IMR-90 (cell line): ENCODE measurements around the gene SLC37A1. TPM values are rescaled to one million over a fixed set of nuclear protein-coding genes. Genes with fewer than 3 reads are reported as not detected.

ENCODE experiments used
- ATAC-seq: fragments of 200-7000 bp; cut with Tn5 transposase; 2 replicates; pipeline ENCODE4 v1.9.1; 2020; ENCODE audit warnings: low read depth, mild to moderate bottlenecking, moderate library complexity
- BruUV-seq: library from RNA; stranded (reverse); fragments of 400-500 nt; replicated peaks from 2 replicates; lab custom pipeline; 2021; lab: Mats Ljungman, UMichigan
- CTCF ChIA-PET: fragments of 300-600 bp; formaldehyde crosslinking; extraction: SDS; loops from one replicate; lab custom pipeline; 2021; ENCODE audit warnings: antibody characterized with exemption; lab: Yijun Ruan, JAX
- POLR2A ChIA-PET: fragments of 300-600 bp; sonication (Branson Sonifier 250); formaldehyde crosslinking; loops from one replicate; lab custom pipeline; 2022; ENCODE audit warnings: antibody characterized with exemption; ENCODE audit not compliant: unreplicated experiment; lab: Charles Lee
- DNase-seq: peaks from one replicate; pipeline ENCODE4 v3.0.0; 2013
- H2AFZ ChIP-seq: replicated peaks from 2 replicates; pipeline ENCODE3; 2013; ENCODE audit warnings: low read length, mild to moderate bottlenecking; ENCODE audit not compliant: poor library complexity
- H2AK5ac ChIP-seq: 2 replicates; pipeline ENCODE4 v1.6.1; 2013; ENCODE audit warnings: low read depth, low read length, inconsistent platforms
- H2AK9ac ChIP-seq: replicated peaks from 2 replicates; pipeline ENCODE3; 2013; ENCODE audit warnings: mild to moderate bottlenecking, low read depth, low read length, moderate library complexity; ENCODE audit not compliant: poor library complexity
- H2BK120ac ChIP-seq: 2 replicates; pipeline ENCODE4 v1.6.1; 2013; ENCODE audit warnings: low read depth, low read length, inconsistent platforms
- H2BK15ac ChIP-seq: 3 replicates; pipeline ENCODE4 v1.6.1; 2013; ENCODE audit warnings: low read depth, low read length, inconsistent platforms
- H2BK20ac ChIP-seq: 2 replicates; pipeline ENCODE4 v1.6.1; 2013; ENCODE audit warnings: low read depth, mild to moderate bottlenecking, inconsistent platforms, low read length, moderate library complexity
- H2BK5ac ChIP-seq: 2 replicates; pipeline ENCODE4 v1.6.1; 2013; ENCODE audit warnings: mild to moderate bottlenecking, low read depth, low read length, inconsistent platforms; ENCODE audit not compliant: poor library complexity, severe bottlenecking
- H3K14ac ChIP-seq: replicated peaks from 2 replicates; pipeline ENCODE4 v1.6.1; 2013; ENCODE audit warnings: low read depth, low read length, inconsistent platforms
- H3K18ac ChIP-seq: 2 replicates; pipeline ENCODE4 v1.6.1; 2013; ENCODE audit warnings: low read depth, low read length, control low read depth
- H3K23ac ChIP-seq: 2 replicates; pipeline ENCODE4 v1.6.1; 2013; ENCODE audit warnings: low read depth, low read length, inconsistent platforms
- H3K27ac ChIP-seq: 2 replicates; pipeline ENCODE4 v1.5.1; 2013; ENCODE audit warnings: mild to moderate bottlenecking, control low read depth, low read length; ENCODE audit not compliant: insufficient read depth
- H3K27me3 ChIP-seq: 2 replicates; pipeline ENCODE4 v1.6.1; 2013; ENCODE audit warnings: low read length; ENCODE audit not compliant: control insufficient read depth, insufficient read depth
- H3K36me3 ChIP-seq: 2 replicates; pipeline ENCODE4 v1.6.1; 2013; ENCODE audit warnings: low read length, mixed read lengths; ENCODE audit not compliant: control insufficient read depth, insufficient read depth
- H3K4ac ChIP-seq: 2 replicates; pipeline ENCODE4 v1.6.1; 2013; ENCODE audit warnings: low read depth, low read length, inconsistent platforms
- H3K4me1 ChIP-seq: 2 replicates; pipeline ENCODE4 v1.6.1; 2013; ENCODE audit warnings: low read length, mixed read lengths; ENCODE audit not compliant: control insufficient read depth, insufficient read depth
- H3K4me2 ChIP-seq: 2 replicates; pipeline ENCODE4 v1.6.1; 2013; ENCODE audit warnings: low read depth, mild to moderate bottlenecking, control low read depth, low read length, moderate library complexity
- H3K4me3 ChIP-seq: 2 replicates; pipeline ENCODE4 v1.5.1; 2013; ENCODE audit warnings: low read depth, mild to moderate bottlenecking, control low read depth, low read length, moderate library complexity; ENCODE audit not compliant: insufficient read depth
- H3K56ac ChIP-seq: 2 replicates; pipeline ENCODE4 v1.6.1; 2013; ENCODE audit warnings: low read length, inconsistent platforms; ENCODE audit not compliant: insufficient read depth; ENCODE audit errors: extremely low read depth
- H3K79me1 ChIP-seq, 2 experiments: 2 replicates each; pipeline ENCODE4 v1.6.1; 2013; ENCODE audit warnings: low read length in 2 of 2, inconsistent platforms in 1 of 2, low read depth in 1 of 2
- H3K9ac ChIP-seq: 2 replicates; pipeline ENCODE4 v1.6.1; 2013; ENCODE audit warnings: low read depth, low read length, control low read depth
- H3K9me1 ChIP-seq: 2 replicates; pipeline ENCODE4 v1.6.1; 2013; ENCODE audit warnings: low read length, inconsistent platforms; ENCODE audit not compliant: insufficient read depth
- H3K9me3 ChIP-seq: 2 replicates; pipeline ENCODE4 v1.6.1; 2013; ENCODE audit warnings: low read length; ENCODE audit not compliant: control insufficient read depth, insufficient read depth
- H4K20me1 ChIP-seq: 2 replicates; pipeline ENCODE4 v1.6.1; 2013; ENCODE audit warnings: low read length, inconsistent platforms; ENCODE audit not compliant: insufficient read depth
- H4K5ac ChIP-seq: 2 replicates; pipeline ENCODE4 v1.6.1; 2013; ENCODE audit warnings: mild to moderate bottlenecking, low read depth, low read length, control low read depth
- H4K8ac ChIP-seq, 2 experiments: 2 replicates each; pipeline ENCODE4 v1.6.1; 2013; ENCODE audit warnings: low read depth in 2 of 2, low read length in 2 of 2, control low read depth in 1 of 2, inconsistent platforms in 1 of 2
- H4K91ac ChIP-seq: 2 replicates; pipeline ENCODE4 v1.6.1; 2013; ENCODE audit warnings: low read depth, low read length, inconsistent platforms; ENCODE audit not compliant: insufficient read depth
- BHLHE40 ChIP-seq: fragments of 150-350 bp; IDR thresholded peaks from 2 replicates; pipeline ENCODE4 v1.6.1; 2016; ENCODE audit warnings: mild to moderate bottlenecking, low read depth, low read length
- CEBPB ChIP-seq: IDR thresholded peaks from 2 replicates; pipeline ENCODE4 v1.6.1; 2012; ENCODE audit warnings: low read depth, low read length, improper control_type of control experiment
- CHD1 ChIP-seq: IDR thresholded peaks from 2 replicates; pipeline ENCODE4 v1.6.1; 2012; ENCODE audit warnings: low read depth, low read length, improper control_type of control experiment
- FOS ChIP-seq: fragments of 150-350 bp; IDR thresholded peaks from 2 replicates; pipeline ENCODE4 v1.6.1; 2016; ENCODE audit warnings: low read depth, low read length
- MAFK ChIP-seq: IDR thresholded peaks from 2 replicates; pipeline ENCODE4 v1.6.1; 2012; ENCODE audit warnings: low read depth, low read length, improper control_type of control experiment
- MAZ ChIP-seq: IDR thresholded peaks from 2 replicates; pipeline ENCODE4 v1.6.1; 2012; ENCODE audit warnings: low read depth, mild to moderate bottlenecking, low read length, improper control_type of control experiment, moderate library complexity, borderline replicate concordance
- MXI1 ChIP-seq: IDR thresholded peaks from 2 replicates; pipeline ENCODE4 v1.6.1; 2012; ENCODE audit warnings: low read depth, mild to moderate bottlenecking, low read length, moderate library complexity, borderline replicate concordance
- NFE2L2 ChIP-seq: fragments of 150-350 bp; IDR thresholded peaks from 2 replicates; pipeline ENCODE4 v1.6.1; 2016; ENCODE audit warnings: low read depth, mild to moderate bottlenecking, low read length
- POLR2A ChIP-seq: IDR thresholded peaks from 2 replicates; pipeline ENCODE4 v1.6.1; 2012; ENCODE audit warnings: mild to moderate bottlenecking, low read depth, low read length
- RAD21 ChIP-seq: IDR thresholded peaks from 2 replicates; pipeline ENCODE4 v1.6.1; 2012; ENCODE audit warnings: low read length, improper control_type of control experiment
- RCOR1 ChIP-seq: IDR thresholded peaks from 2 replicates; pipeline ENCODE4 v1.6.1; 2012; ENCODE audit warnings: mild to moderate bottlenecking, low read length, improper control_type of control experiment; ENCODE audit not compliant: insufficient replicate concordance
- RFX5 ChIP-seq: IDR thresholded peaks from 2 replicates; pipeline ENCODE4 v1.8.0; 2012; ENCODE audit warnings: low read depth, mild to moderate bottlenecking, low read length, moderate library complexity
- SMC3 ChIP-seq: fragments of 150-350 bp; IDR thresholded peaks from 2 replicates; pipeline ENCODE4 v1.6.1; 2016; ENCODE audit warnings: low read depth, mild to moderate bottlenecking, antibody characterized with exemption, low read length, moderate library complexity
- WGBS, 2 experiments: methylation state at CpG; one replicate each; pipeline versions ENCODE4 v1.1.5 to v1.1.7; 2013; ENCODE audit warnings: missing lambda C conversion rate in 2 of 2; ENCODE audit not compliant: insufficient read length in 1 of 2; ENCODE audit errors: extremely low coverage in 2 of 2; 5-methylcytosine and 5-hydroxymethylcytosine counted together
- dilution Hi-C: fragments of 300-500 bp; cut with HindIII; formaldehyde crosslinking; loops from one replicate; pipeline ENCODE4 v1.14.3; 2018; ENCODE audit warnings: low sequenced_read_pairs; ENCODE audit not compliant: unreplicated experiment
- in situ Hi-C: fragments of 300-500 bp; cut with MboI; formaldehyde crosslinking; loops from 3 replicates; pipeline ENCODE4 v1.14.3; 2019; ENCODE audit warnings: low sequenced_read_pairs, inconsistent platforms, mixed read lengths
- intact Hi-C: fragments of 100-400 bp; cut with micrococcal nuclease; formaldehyde crosslinking; loops from 2 replicates; pipeline ENCODE4 v1.10.0; 2022
- polyA plus RNA-seq, 3 experiments: library from polyadenylated mRNA; depleted of rRNA; stranded (reverse); fragments of >200 nt; gene quantifications; 2 replicates each; pipeline ENCODE4 v1.2.3, GENCODE V29; 2012; ENCODE audit warnings: low replicate concordance in 1 of 3
- total RNA-seq: library from RNA; depleted of rRNA; stranded (reverse); fragments of >200 nt; gene quantifications from 2 replicates; pipeline ENCODE4 v1.2.3, GENCODE V29; 2012
- TF ChIP-seq, protein P1 (sequence below): conservative IDR thresholded peaks from 2 replicates; pipeline ENCODE4 v1.5.1; 2012; ENCODE audit warnings: mild to moderate bottlenecking, low read depth, low read length, improper control_type of control experiment
- TF ChIP-seq, protein P2 (sequence below): fragments of 150-350 bp; IDR thresholded peaks from 2 replicates; pipeline ENCODE4 v1.6.1; 2017; ENCODE audit warnings: mild to moderate bottlenecking, antibody characterized with exemption, low read length, low read depth
- TF ChIP-seq, protein P3 (sequence below): fragments of 150-350 bp; IDR thresholded peaks from 2 replicates; pipeline ENCODE4 v1.6.1; 2016; ENCODE audit warnings: low read depth, mild to moderate bottlenecking, low read length, moderate library complexity, borderline replicate concordance

SLC37A1 gene
- total and polyA plus RNA-seq, 2 of the 4 experiments (the other 2 are of a cell fraction) = 0.36 to 0.48 TPM

DNA sequence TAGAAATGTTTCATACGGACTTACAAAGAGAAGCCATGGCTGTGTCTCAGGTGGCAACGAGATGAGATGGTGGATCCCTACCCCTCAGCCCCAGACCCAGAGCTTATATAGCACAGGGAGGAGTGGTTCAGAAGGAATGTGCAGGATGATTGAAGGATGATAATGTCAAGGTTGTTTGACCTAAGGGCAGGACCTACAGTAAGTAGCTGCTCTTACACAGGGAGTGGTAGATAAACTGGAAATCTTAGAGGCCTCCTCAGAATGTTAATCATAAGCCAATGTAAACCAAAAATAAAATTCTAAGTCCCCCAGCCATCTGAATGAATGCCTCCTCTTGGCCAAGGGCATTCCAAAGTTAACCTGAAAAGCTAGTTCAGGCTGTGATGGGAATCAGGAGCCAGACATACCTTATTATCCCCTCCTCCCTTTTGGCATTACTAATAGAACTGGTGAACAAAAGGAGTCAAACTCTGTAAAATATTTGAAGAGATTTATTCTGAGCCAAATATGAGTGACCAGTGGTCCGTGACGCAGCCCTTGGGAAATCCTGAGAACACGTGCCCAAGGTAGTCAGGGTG is 94.0 kb downstream of the SLC37A1 start:
- no peak overlapping the region for H3K18ac ChIP-seq
- H3K4me1 ChIP-seq = no peaks in the 10 kb centered on the region
- H2BK120ac ChIP-seq = no peak overlapping the region
- H3K4me3 ChIP-seq = no peak overlapping the region
- ChIA-PET POLR2A (no interaction called here), CTCF (interaction anchor here (1.1 kb wide), 1 partner anchor 14 kb away, joined by 6 read pairs; no protein-coding TSS in a partner anchor)
- H4K8ac ChIP-seq = no peak overlapping the region
- H4K5ac ChIP-seq = no peak overlapping the region
- WGBS, 2 experiments = no CpG with 5 or more reads among the region's 5 CpGs
- no TSS peak for BruUV-seq
- H2AFZ ChIP-seq = no peak overlapping the region
- H4K91ac ChIP-seq = no peak overlapping the region
- H3K56ac ChIP-seq = no peak overlapping the region
- no peaks in the 10 kb centered on the region for H3K36me3 ChIP-seq
- no peak for ATAC-seq
- peaks cover 2% of the 10 kb centered on the region; the same call in 1 of the 2 replicates for H3K27me3 ChIP-seq
- no peak overlapping the region for H2AK5ac ChIP-seq
- no peak overlapping the region for H3K4ac ChIP-seq
- DNase-seq = no peak
- H2BK20ac ChIP-seq = no peak overlapping the region
- no peak overlapping the region for H2BK15ac ChIP-seq
- dilution Hi-C loops (no loop called here), in situ Hi-C loops (loop anchor here (5.0 kb wide), 1 partner anchor 220 kb away; no protein-coding TSS in a partner anchor), intact Hi-C loops (no loop called here)
- H4K20me1 ChIP-seq = no peaks in the 10 kb centered on the region
- no peak overlapping the region for H2BK5ac ChIP-seq
- no peak overlapping the region for H3K27ac ChIP-seq
- no peaks in the 10 kb centered on the region for H3K79me1 ChIP-seq
- no peak overlapping the region for H3K14ac ChIP-seq
- no peak overlapping the region for H3K4me2 ChIP-seq
- peaks cover 9% of the 10 kb centered on the region for H3K9me3 ChIP-seq
- no peaks in the 10 kb centered on the region for H3K9me1 ChIP-seq
- no peak overlapping the region for H3K9ac ChIP-seq
- no peak overlapping the region for H2AK9ac ChIP-seq
- TF ChIP-seq MAZ (no peak), RFX5 (no peak), RCOR1 (no peak), CHD1 (no peak), RAD21 (no peak), SMC3 (no peak), MXI1 (no peak), NFE2L2 (no peak), BHLHE40 (no peak), FOS (no peak), POLR2A (no peak), MAFK (no peak), CEBPB (no peak)
- TF ChIP-seq, protein P1, sequence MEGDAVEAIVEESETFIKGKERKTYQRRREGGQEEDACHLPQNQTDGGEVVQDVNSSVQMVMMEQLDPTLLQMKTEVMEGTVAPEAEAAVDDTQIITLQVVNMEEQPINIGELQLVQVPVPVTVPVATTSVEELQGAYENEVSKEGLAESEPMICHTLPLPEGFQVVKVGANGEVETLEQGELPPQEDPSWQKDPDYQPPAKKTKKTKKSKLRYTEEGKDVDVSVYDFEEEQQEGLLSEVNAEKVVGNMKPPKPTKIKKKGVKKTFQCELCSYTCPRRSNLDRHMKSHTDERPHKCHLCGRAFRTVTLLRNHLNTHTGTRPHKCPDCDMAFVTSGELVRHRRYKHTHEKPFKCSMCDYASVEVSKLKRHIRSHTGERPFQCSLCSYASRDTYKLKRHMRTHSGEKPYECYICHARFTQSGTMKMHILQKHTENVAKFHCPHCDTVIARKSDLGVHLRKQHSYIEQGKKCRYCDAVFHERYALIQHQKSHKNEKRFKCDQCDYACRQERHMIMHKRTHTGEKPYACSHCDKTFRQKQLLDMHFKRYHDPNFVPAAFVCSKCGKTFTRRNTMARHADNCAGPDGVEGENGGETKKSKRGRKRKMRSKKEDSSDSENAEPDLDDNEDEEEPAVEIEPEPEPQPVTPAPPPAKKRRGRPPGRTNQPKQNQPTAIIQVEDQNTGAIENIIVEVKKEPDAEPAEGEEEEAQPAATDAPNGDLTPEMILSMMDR = no peak
- TF ChIP-seq, protein P2, sequence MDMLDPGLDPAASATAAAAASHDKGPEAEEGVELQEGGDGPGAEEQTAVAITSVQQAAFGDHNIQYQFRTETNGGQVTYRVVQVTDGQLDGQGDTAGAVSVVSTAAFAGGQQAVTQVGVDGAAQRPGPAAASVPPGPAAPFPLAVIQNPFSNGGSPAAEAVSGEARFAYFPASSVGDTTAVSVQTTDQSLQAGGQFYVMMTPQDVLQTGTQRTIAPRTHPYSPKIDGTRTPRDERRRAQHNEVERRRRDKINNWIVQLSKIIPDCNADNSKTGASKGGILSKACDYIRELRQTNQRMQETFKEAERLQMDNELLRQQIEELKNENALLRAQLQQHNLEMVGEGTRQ = no peak
- TF ChIP-seq, protein P3, sequence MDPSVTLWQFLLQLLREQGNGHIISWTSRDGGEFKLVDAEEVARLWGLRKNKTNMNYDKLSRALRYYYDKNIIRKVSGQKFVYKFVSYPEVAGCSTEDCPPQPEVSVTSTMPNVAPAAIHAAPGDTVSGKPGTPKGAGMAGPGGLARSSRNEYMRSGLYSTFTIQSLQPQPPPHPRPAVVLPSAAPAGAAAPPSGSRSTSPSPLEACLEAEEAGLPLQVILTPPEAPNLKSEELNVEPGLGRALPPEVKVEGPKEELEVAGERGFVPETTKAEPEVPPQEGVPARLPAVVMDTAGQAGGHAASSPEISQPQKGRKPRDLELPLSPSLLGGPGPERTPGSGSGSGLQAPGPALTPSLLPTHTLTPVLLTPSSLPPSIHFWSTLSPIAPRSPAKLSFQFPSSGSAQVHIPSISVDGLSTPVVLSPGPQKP = no peak
- no peak overlapping the region for H3K23ac ChIP-seq
